ENCODE data around the gene FBXL19. TPM values are rescaled to one million over a fixed set of nuclear protein-coding genes. Genes with fewer than 3 reads are reported as not detected.
A peak's percentile ranks its signal among the peaks of the same experiment; 100 is the strongest.

FBXL19 gene
- total RNA-seq, 1 experiment from 2014 or later, result 70.8 TPM

GRCh38 chr16:30942426-30942806 lies 19.0 kb downstream of the FBXL19 start:
- no peak for DNase-seq (ENCODE audit: low read depth)

GRCh38 chr16:30944352-30944751 lies 21.0 kb downstream of the FBXL19 start:
- no peak for DNase-seq (ENCODE audit: low read depth)

GRCh38 chr16:30946671-30947540 lies 23.5 kb downstream of the FBXL19 start:
- DNase-seq (ENCODE audit: low read depth), result no peak

GRCh38 chr16:30947541-30947858 lies 24.1 kb downstream of the FBXL19 start:
- no peak for DNase-seq (ENCODE audit: low read depth)

- DNase-seq (ENCODE audit: low read depth), result peak; percentile 92
Measured at GRCh38 chr16:30947859-30948666, 24.7 kb downstream of the FBXL19 start.

GRCh38 chr16:30948667-30949649 lies 25.6 kb downstream of the FBXL19 start, which contains the start of gene ORAI3:
Gene ORAI3 (plus strand): TSS chr16:30949068. CDS start chr16:30949290, 222 bp downstream.
- peak; percentile 55 for DNase-seq (ENCODE audit: low read depth)

GRCh38 chr16:30949650-30950515 lies 26.5 kb downstream of the FBXL19 start:
- peak; percentile 71 for DNase-seq (ENCODE audit: low read depth)

GRCh38 chr16:30950516-30951065 lies 27.2 kb downstream of the FBXL19 start:
- no peak for DNase-seq (ENCODE audit: low read depth)

- DNase-seq (ENCODE audit: low read depth), result no peak
Measured at GRCh38 chr16:30951193-30951592, 27.8 kb downstream of the FBXL19 start.

- no peak for DNase-seq (ENCODE audit: low read depth)
Measured at GRCh38 chr16:30951750-30952149, 28.4 kb downstream of the FBXL19 start.

GRCh38 chr16:30953111-30953510 lies 29.7 kb downstream of the FBXL19 start:
- DNase-seq (ENCODE audit: low read depth), result no peak

GRCh38 chr16:30953511-30954124 lies 30.2 kb downstream of the FBXL19 start:
- peak; percentile 58 for DNase-seq (ENCODE audit: low read depth)

- no peak for DNase-seq (ENCODE audit: low read depth)
Measured at GRCh38 chr16:30954993-30955392, 31.6 kb downstream of the FBXL19 start.

- DNase-seq (ENCODE audit: low read depth), result peak; percentile 90
Measured at GRCh38 chr16:30956601-30957455, 33.5 kb downstream of the FBXL19 start.

GRCh38 chr16:30957456-30958174 lies 34.2 kb downstream of the FBXL19 start, which contains the start of gene SETD1A:
Gene SETD1A (plus strand): TSS chr16:30957754. CDS start chr16:30958732, 978 bp downstream.
- DNase-seq (ENCODE audit: low read depth), result peak; percentile 91

- DNase-seq (ENCODE audit: low read depth), result peak; percentile 23
Measured at GRCh38 chr16:30958175-30959079, 35.1 kb downstream of the FBXL19 start.

GRCh38 chr16:30961384-30961783 lies 38.0 kb downstream of the FBXL19 start:
- DNase-seq (ENCODE audit: low read depth), result no peak
